ENCODE results near the gene FBRSL1. TPM values are rescaled to one million over a fixed set of nuclear protein-coding genes. Genes with fewer than 3 reads are reported as not detected.
"Not testable (repeated sequence)": the region's sequence is repeated elsewhere in the genome, so short reads cannot be mapped to it uniquely, and the experiment has no call there.

FBRSL1 gene
- total and polyA plus RNA-seq, 2 experiments from 2014 or later, result 0.63 to 4.6 TPM

- Histone ChIP-seq H3F3A (ENCODE audit: insufficient read depth) (no peaks in the 10 kb centered on the region), H2AFZ (no peak overlapping the region), H3K9ac (no peak overlapping the region), H3K79me2 (ENCODE audit: insufficient read depth) (no peaks in the 10 kb centered on the region), H3K27me3 (replicated peaks; ENCODE audit: insufficient read depth) (no peaks in the 10 kb centered on the region), H3K4me1 (ENCODE audit: insufficient read depth) (no peaks in the 10 kb centered on the region), H3K4me2 (ENCODE audit: unreplicated experiment) (no peak overlapping the region), H3K4me3 (no peak overlapping the region), H3K9me2 (ENCODE audit: insufficient read depth) (no peaks in the 10 kb centered on the region), H3K36me3 (ENCODE audit: low read depth) (no peaks in the 10 kb centered on the region), H4K20me1 (ENCODE audit: insufficient read depth) (no peaks in the 10 kb centered on the region), H3K9me3 (ENCODE audit: low read depth) (no peaks in the 10 kb centered on the region), H3K27ac (no peak overlapping the region)
- DNase-seq, result peak; percentile 45
- 48 to 49% methylated on average over 13 of the region's 13 CpGs for WGBS, 2 experiments (ENCODE audit: low coverage in 1 of 2, low lambda C conversion rate in 2 of 2, missing lambda C conversion rate in 2 of 2)
- in situ Hi-C loops (cut with MboI), result no loop called here
- TF ChIP-seq EZH2 (IDR thresholded peaks at IDR 0.05; ENCODE audit: insufficient read depth, poor library complexity, severe bottlenecking) (no peak), EZH2phosphoT487 (IDR thresholded peaks at IDR 0.05; ENCODE audit: insufficient read depth, low read depth) (no peak)
Observed at GRCh38 chr12:132460571-132460970, 29.4 kb upstream of the FBRSL1 start.

DNA sequence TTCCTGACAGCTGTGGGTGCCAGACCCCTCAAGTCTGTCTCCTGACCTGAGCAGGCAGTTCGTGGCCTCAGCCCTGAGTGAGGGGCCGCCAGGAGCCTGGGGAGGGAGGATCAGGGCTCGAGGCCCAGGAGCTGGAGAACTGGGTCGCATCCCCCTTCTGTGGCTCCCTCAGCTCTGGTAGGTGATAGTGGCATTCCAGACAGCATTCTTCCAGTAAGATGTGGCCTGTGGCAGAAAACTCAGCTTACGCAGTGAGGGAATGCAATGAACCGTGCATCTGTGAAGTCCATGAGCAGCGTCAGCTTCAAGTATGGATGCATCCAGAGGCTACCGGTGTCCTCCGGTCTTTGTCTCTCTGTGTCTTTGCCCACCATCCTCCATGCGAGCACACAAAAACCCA lies 28.4 kb upstream of the FBRSL1 start:
- Histone ChIP-seq H3K27me3 (replicated peaks; ENCODE audit: insufficient read depth) (no peaks in the 10 kb centered on the region), H3K36me3 (ENCODE audit: low read depth) (no peaks in the 10 kb centered on the region), H3K27ac (no peak overlapping the region), H3F3A (ENCODE audit: insufficient read depth) (no peaks in the 10 kb centered on the region), H3K9ac (no peak overlapping the region), H3K9me3 (ENCODE audit: low read depth) (no peaks in the 10 kb centered on the region), H3K9me2 (ENCODE audit: insufficient read depth) (no peaks in the 10 kb centered on the region), H2AFZ (no peak overlapping the region), H3K4me3 (no peak overlapping the region), H3K79me2 (ENCODE audit: insufficient read depth) (no peaks in the 10 kb centered on the region), H3K4me2 (ENCODE audit: unreplicated experiment) (no peak overlapping the region), H4K20me1 (ENCODE audit: insufficient read depth) (no peaks in the 10 kb centered on the region), H3K4me1 (ENCODE audit: insufficient read depth) (no peaks in the 10 kb centered on the region)
- no peak for DNase-seq
- in situ Hi-C loops (cut with MboI), result no loop called here
- TF ChIP-seq EZH2phosphoT487 (IDR thresholded peaks at IDR 0.05; ENCODE audit: insufficient read depth, low read depth) (no peak), EZH2 (IDR thresholded peaks at IDR 0.05; ENCODE audit: insufficient read depth, poor library complexity, severe bottlenecking) (no peak)
- 61 to 62% methylated on average over 10 of the region's 10 CpGs for WGBS, 2 experiments (ENCODE audit: low coverage in 1 of 2, low lambda C conversion rate in 2 of 2, missing lambda C conversion rate in 2 of 2)

DNA sequence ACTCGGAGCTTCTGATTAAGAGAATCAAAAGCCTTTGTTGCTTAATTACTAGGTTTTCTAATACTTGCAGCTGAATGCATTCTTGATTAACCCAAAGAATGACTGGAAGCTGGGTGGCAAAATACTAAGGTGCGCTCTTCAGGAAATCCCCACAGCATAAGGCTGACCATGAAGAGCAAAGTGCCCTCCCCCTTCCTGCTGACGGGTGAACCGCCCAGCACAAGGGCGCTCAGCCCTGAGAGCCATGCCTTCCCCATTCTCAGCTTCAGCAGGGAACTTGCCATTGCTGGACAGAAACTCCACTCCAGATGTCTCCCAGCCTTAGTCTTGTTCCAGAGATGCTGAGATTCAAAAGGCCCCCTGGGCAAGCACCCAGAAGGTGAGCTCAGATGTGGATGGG lies 27.2 kb upstream of the FBRSL1 start:
- no peak for DNase-seq
- H3K4me2 ChIP-seq (ENCODE audit: unreplicated experiment), result no peak overlapping the region
- H3K79me2 ChIP-seq (ENCODE audit: insufficient read depth), result no peaks in the 10 kb centered on the region
- H3K9ac ChIP-seq, result no peak overlapping the region
- WGBS, 2 experiments (ENCODE audit: low coverage in 1 of 2, low lambda C conversion rate in 2 of 2, missing lambda C conversion rate in 2 of 2), result 52 to 77% methylated on average over 5 of the region's 5 CpGs
- H3K9me2 ChIP-seq (ENCODE audit: insufficient read depth), result no peaks in the 10 kb centered on the region
- no peaks in the 10 kb centered on the region for H3K4me1 ChIP-seq (ENCODE audit: insufficient read depth)
- in situ Hi-C loops (cut with MboI), result no loop called here
- no peak overlapping the region for H3K4me3 ChIP-seq
- no peaks in the 10 kb centered on the region for H3F3A ChIP-seq (ENCODE audit: insufficient read depth)
- TF ChIP-seq EZH2 (IDR thresholded peaks at IDR 0.05; ENCODE audit: insufficient read depth, poor library complexity, severe bottlenecking) (no peak), EZH2phosphoT487 (IDR thresholded peaks at IDR 0.05; ENCODE audit: insufficient read depth, low read depth) (no peak)
- no peaks in the 10 kb centered on the region for H3K36me3 ChIP-seq (ENCODE audit: low read depth)
- H2AFZ ChIP-seq, result no peak overlapping the region
- no peaks in the 10 kb centered on the region for H4K20me1 ChIP-seq (ENCODE audit: insufficient read depth)
- no peak overlapping the region for H3K27ac ChIP-seq
- H3K27me3 ChIP-seq (replicated peaks; ENCODE audit: insufficient read depth), result no peaks in the 10 kb centered on the region
- H3K9me3 ChIP-seq (ENCODE audit: low read depth), result no peaks in the 10 kb centered on the region

GRCh38 chr12:132463284-132463924 lies 26.5 kb upstream of the FBRSL1 start:
- H3K9me2 ChIP-seq (ENCODE audit: insufficient read depth); H3K9me3 ChIP-seq (ENCODE audit: low read depth); H3K36me3 ChIP-seq (ENCODE audit: low read depth); H3K9ac ChIP-seq; H3K79me2 ChIP-seq (ENCODE audit: insufficient read depth); H3K27ac ChIP-seq; H2AFZ ChIP-seq; H3K4me1 ChIP-seq (ENCODE audit: insufficient read depth); H4K20me1 ChIP-seq (ENCODE audit: insufficient read depth); H3F3A ChIP-seq (ENCODE audit: insufficient read depth); in situ Hi-C loops (cut with MboI); H3K4me2 ChIP-seq (ENCODE audit: unreplicated experiment); DNase-seq; H3K4me3 ChIP-seq; H3K27me3 ChIP-seq (replicated peaks; ENCODE audit: insufficient read depth): not testable (repeated sequence)

GRCh38 chr12:132464304-132464703 lies 25.6 kb upstream of the FBRSL1 start:
- in situ Hi-C loops (cut with MboI), result not testable (repeated sequence)

More at GRCh38 chr12:132464304-132464703, 25.6 kb upstream of the FBRSL1 start:
- H3K4me1 ChIP-seq (ENCODE audit: insufficient read depth); H2AFZ ChIP-seq; H3F3A ChIP-seq (ENCODE audit: insufficient read depth); H3K27me3 ChIP-seq (replicated peaks; ENCODE audit: insufficient read depth); H3K79me2 ChIP-seq (ENCODE audit: insufficient read depth); H3K9me2 ChIP-seq (ENCODE audit: insufficient read depth); H3K36me3 ChIP-seq (ENCODE audit: low read depth); H3K4me2 ChIP-seq (ENCODE audit: unreplicated experiment); H3K4me3 ChIP-seq; H4K20me1 ChIP-seq (ENCODE audit: insufficient read depth); H3K9me3 ChIP-seq (ENCODE audit: low read depth); H3K27ac ChIP-seq; H3K9ac ChIP-seq; DNase-seq: not testable (repeated sequence)
- 64 to 67% methylated on average over 5 of the region's 5 CpGs for WGBS, 2 experiments (ENCODE audit: low coverage in 1 of 2, low lambda C conversion rate in 2 of 2, missing lambda C conversion rate in 2 of 2)

Measured in GM23248 (cell line).